Heart left ventricle (tissue), 13 donors: Measurements from ENCODE around the gene TRIM17.

Experiments used
- CTCF ChIP-seq, 12 donors: fragments of 200-600 bp; sonication (generic) in 4 of 12; IDR thresholded peaks; one replicate each; pipeline versions ENCODE4 v1.5.0 to v1.8.0; 2018 to 2022; ENCODE audit warnings: antibody characterized with exemption in 12 of 12, mild to moderate bottlenecking in 5 of 12
- POLR2A ChIP-seq, 2 donors: fragments of 450-650 bp; IDR thresholded peaks; one replicate each; pipeline ENCODE4 v1.6.1; 2017; ENCODE audit warnings: antibody characterized with exemption in 2 of 2, mild to moderate bottlenecking in 2 of 2, moderate library complexity in 2 of 2
- donor health status: ischemic (EF 13 %, LVEDD 7.1; RV severe dilation, severe dysfunction).
- donor health status: DM: no; HTN: yes; CAD: no.
- donor health status: DM: no; HTN: no; CAD: no.
- donor health status: ischemic (EF 25% LVEDD 6.9; RV normal size, moderate dysfunction).
- donor health status: ischemic (EF 25% LVEDD 5.7; RV mildly dilated, moderate dysfunction).
- donor health status: ischemic (EF 35%, LVEDD 5.7; RV mildly dilated, moderate dysfunction).
- donor health status: nonischemic (EF 11% LVEDD 7.7; RV severe dilation, severe dysfunction).
- donor health status: DM: yes; HTN: yes; CAD: no.
- donor health status: PGD.
- donor health status: ischemic (EF 29% LVEDD 5.4; RV normal size, mild dysfunction).
- donor health status: nonischemic (EF 23%, LVEDD 6.1; RV moderate dilation, normal function).

- TF ChIP-seq POLR2A (IDR thresholded peaks at IDR 0.05) = no peak
- TF ChIP-seq CTCF (IDR thresholded peaks at IDR 0.05) = no peak
Observed at GRCh38 chr1:228420968-228421826, 4.5 kb upstream of the TRIM17 start.
